ENCODE results near the gene SRP9.
"Not testable (repeated sequence)": the region's sequence is repeated elsewhere in the genome, so short reads cannot be mapped to it uniquely, and the experiment has no call there.

The SRP9 gene

DNA sequence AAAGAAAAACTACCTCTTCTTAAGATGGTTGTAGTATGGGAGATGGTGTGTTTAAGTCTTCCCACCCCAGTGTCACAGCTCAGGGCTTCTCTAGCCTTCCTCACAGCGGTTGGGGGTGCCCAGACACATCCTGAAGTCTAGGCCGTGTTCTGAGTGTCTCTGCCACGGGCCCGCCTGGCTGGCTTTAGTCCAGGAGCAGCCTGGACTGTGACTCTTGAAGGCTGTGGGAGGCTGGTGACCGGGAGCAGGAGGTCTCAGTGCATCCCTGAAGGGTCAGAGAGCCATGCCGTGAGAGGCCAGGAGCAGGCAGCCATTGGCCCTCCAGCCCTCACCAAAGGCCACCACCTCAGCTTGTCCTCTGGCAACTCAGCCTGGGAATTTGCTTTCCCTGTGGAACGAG, 36.8 kb downstream of the SRP9 start:
- DNase-seq (ENCODE audit: low read depth in 2 of 2): no peak

DNA sequence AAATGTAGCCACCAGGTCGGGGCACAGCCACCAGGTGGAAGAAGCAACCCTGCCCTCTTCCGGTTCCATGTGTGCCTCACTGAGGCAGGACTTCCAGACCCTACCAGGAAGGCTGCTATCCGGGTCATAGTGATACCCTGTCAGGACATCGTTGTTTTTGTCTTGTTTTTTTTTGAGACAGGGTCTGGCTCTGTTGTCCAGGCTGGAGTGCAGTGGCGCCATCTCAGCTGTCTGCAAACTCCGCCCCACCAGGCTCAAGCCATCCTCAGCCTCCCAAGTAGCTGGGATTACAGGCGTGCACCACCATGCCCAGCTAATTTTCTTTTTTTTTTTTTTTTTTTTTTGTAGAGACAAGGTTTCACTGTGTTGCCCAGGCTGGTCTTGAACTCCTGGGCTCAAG, 37.5 kb downstream of the SRP9 start:
- not testable (repeated sequence) for DNase-seq (ENCODE audit: low read depth in 2 of 2)

DNA sequence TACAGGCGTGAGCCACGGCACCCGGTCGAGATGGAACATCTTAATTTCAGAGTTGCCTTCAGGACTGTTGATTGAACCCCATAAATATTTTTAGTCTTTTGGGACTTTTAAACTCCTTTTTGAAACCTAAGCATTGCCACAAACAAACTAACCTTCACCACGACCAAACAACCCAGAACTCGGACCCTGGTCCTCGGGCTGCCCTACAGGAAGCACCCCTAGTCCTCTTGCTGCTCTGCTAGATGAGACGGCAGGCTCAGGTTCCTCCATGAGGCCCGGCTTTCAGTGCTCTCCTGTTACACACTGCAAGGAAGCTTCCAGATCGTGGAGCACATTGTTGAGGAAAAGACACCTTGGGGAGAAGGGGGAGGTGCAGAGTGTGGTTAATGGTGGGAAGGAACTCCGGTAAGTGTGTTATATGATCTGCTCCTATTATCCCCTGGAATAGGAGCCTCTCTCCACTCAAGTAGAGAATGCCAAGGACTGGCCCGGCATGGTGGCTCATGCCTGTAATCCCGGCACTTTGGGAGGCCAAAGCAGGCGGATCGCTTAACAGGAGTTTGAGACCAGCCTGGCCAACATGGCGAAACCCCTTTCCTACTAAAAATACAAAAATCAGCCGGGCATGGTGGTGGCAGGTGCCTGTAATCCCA, 38.0 kb downstream of the SRP9 start:
- no peak for DNase-seq (ENCODE audit: low read depth in 2 of 2)

DNA sequence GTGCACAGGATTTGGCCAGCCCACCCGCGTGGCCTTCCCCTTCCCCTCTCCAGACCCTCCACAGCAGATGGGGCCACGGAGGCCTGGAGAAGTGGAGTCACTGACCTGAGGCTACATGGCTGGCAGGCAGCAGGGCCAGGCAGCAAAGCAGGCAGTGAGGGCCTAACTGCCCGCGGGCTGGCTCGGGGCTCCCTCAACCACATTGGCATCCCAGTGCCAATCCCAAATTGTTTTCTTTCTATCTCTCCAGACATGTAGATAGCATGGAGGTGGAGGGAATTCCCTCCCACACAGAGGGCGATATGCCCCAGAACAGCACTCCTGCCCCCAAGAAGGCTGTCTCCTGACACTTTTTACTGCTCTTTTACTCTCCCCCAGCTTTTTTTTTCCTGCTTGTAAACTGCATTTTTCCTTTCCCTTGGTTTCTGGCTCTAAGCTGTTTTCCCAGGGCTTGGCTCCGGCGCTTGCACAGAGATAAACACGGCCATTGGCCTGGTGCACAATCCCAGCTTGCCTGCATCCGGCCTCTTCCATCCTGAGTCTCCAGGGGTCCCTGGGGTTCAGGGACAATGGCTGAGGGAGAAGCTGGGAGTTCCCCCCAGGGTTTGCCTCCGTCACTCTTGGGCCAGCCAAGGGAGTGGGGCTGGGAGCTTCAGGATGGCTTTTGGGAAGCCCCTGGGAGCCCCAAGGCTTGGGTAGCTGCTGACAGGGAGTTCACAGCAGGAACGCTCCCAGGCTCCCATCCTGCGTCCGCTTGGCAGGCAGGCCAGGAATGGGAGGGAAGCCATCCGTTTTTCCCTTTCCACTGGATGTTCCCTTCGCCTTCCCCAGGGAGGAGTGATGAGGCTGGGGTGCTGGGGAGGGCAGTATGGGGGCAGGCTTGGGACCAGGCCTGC, 39.3 kb downstream of the SRP9 start:
- no peak for DNase-seq (ENCODE audit: low read depth in 2 of 2)

DNA sequence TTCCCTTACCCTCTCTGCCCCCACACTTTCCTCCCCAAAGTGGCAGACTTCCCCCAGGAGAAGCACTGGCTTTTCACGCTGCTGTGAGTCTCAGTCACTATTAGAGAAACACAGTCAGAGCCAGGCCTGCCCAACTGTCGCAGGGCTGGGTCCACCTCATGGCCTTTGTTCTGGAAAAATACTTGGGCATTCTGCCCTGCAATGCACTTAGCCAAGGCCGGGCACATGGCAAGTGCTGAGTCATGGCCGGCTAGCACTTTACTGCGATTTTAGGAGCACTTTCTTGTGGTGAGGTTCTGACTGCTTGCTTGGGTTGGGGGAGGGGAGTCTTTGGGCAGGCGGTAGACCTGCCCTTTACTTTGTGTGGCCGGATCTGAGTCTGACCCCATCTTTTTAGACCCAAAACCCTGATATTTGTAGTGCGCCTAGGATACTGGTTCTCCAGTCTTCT, 40.0 kb downstream of the SRP9 start:
- DNase-seq (ENCODE audit: low read depth in 2 of 2): no peak

DNA sequence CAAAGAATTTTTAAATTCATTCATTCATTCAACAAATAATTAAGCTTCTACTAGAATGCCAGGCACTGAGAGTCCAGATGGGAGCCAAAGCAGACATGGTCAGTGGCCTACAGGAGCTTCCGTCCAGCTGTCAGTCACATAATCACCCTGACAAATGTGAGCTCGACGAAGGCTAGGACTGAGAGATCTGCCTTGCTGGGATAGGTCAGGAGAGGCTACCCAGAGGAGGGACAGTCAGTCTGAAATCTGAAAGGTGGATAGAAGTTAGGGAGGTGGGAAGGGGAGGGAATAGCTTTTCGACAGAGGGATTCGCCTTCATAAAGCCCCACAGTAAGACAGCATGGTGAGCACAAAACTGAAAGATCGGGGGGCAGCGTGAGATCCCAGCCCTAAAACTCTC, 40.6 kb downstream of the SRP9 start:
- DNase-seq (ENCODE audit: low read depth in 2 of 2): no peak

DNA sequence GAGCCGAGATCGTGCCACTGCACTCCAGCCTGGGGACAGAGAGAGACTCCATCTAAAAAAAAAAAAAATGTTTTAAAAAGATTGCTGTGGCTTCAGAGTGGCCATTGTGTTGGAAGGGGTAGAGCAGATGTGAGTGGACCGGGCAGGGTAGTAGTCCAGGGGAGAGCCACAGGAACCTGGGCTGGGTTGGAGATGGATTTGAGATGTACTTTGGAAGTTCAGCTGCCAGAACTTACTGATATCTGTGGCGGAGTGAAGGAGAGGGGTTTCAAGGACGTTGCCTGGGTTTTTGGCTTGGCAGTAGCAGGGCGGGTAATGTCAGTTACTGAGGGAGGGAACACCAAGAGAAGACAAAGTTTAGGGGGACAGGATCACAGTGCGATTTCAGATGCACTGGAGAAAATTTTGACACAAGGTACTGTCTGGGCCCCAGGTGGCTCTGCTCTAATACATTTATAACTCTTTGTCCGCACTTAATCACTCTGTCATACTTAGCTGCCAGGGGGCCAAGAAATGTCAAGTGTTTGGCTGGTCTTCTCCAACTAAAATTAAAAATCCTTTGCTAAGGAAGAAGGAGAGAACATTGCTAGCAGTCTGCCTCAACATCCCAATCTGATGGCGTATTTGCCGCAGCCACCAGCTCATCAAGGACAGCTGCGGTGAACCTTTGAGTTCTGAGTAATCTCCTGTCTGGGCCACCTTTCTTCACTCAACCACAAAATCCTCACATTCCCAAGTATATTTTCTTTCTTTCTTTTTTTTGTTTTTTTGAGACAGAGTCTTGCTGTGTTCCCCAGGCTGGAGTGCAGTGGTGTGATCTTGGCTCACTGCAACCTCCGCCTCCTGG, 41.9 kb downstream of the SRP9 start:
- DNase-seq (ENCODE audit: low read depth in 2 of 2): no peak

DNA sequence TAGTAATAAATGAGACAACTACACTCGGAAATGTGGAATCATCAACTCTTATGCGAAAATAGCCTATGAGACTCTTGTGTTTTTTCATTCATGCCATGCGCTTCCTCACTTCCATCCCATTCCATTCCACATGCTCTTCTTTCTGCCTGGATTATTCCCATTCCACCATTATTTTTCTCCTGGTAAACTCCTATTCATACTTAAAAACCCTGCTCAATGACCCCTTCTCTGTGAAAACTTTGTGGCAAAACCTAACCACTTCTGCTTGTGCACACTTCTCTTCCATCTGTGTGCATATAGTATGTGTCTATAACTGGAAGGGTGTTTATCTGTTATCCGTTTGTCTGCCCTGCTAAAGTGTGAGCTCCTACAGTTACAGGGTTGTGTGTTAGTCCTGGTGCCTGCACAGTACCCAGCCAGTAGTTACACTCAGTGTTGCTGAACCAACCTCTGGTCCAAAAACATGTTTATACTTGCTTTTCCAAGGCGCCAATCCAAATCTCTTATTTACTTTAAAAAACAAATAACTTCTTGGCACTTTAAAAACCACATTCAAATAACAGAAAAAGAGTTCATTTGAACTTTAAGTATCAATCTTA, 43.0 kb downstream of the SRP9 start:
- no peak for DNase-seq (ENCODE audit: low read depth in 2 of 2)

DNA sequence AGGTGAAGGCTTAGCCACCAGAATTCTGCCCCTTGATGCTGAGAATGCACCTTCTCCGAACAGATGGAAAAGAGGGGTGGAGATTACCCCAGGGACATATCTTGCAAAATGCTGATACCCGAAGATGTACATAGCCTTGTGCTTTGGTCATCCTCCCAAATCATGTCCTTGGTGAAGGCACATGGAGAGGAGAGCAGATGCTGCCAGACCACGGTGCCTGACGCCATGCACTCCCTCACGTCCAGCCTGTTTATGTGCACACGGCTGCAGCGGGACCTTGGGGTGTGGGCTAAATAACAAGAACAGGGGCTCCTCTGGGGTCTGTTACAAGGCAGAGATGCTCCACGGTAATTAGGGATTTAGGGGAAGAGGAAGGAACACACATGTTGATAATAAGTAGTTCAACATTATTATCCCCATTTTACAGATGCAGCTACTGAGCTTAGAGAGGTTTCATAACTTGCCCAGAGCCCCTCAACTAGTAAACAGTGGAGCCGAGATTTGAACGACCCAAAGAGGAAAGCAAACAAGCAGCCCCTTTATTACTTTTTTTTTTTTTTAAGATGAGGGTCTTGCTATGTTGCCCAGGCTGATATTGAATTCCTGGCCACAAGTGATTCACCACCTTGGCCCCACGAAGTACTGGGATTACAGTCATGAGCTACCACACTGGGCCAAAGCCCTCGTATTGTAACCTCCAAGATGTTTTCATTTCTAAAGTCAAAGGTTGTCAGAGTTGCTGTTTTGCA, 45.2 kb downstream of the SRP9 start:
- no peak for DNase-seq (ENCODE audit: low read depth in 2 of 2)

DNA sequence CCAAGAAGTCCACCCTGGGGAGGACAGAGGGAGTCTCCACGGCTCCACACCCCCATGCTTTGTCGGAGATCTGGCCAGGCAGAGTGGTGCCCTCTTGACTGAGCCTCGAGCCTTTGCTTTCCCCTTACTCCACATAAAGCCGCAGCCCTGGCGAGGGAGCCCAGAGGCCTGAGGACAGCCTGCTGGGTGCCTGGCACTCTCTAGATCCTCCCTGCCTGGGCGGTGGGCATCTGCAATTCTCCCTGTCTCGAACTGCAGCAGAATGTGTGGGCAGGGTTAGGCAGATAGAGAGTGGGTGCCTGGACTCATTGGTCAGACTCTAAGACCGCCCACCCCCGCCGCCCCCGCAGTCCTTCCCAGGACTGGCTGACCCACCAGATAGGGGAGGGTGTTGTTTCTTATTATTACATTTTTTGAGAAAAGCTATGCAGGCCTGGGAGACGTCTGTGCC, 46.2 kb downstream of the SRP9 start:
- no peak for DNase-seq (ENCODE audit: low read depth in 2 of 2)

DNA sequence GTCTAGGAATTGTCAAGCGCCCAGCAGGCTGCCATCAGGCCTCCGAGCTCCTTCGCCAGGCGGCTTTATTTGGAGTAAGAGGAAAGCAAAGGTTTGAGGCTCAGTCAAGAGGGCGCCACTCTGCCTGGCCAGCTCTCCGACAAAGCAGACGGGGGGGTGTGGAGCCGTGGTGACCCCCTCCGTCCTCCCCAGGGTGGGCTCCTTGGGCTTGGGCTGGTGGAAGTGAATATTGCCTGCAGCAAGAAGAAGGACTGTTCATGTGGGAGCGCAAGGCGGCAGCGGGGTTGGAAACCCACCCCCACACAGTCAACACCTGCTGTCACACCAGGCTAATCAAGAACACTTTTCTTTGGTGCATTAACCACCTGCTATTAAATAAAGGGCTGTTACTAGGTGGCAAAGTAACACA, 46.9 kb downstream of the SRP9 start:
- no peak for DNase-seq (ENCODE audit: low read depth in 2 of 2)

DNA sequence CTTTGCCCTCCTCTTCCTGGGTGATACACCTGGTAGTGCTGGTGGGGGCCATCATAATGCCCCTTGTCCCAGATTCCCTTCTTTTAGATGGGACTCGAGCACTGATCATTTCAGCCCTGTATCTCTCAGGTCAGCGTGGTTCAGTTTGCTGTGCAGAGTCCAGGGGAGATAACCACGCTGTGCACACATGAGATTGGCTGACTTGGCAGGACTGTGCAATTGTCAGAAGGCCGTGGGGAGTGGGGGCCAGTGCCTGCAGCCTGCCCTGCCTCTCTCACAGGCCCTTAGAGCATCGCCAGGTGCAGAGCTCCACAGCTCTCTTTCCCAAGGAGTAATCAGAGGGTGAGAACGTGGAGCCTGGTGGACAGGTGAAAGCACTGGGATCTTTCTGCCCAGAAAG, 47.5 kb downstream of the SRP9 start:
- no peak for DNase-seq (ENCODE audit: low read depth in 2 of 2)

DNA sequence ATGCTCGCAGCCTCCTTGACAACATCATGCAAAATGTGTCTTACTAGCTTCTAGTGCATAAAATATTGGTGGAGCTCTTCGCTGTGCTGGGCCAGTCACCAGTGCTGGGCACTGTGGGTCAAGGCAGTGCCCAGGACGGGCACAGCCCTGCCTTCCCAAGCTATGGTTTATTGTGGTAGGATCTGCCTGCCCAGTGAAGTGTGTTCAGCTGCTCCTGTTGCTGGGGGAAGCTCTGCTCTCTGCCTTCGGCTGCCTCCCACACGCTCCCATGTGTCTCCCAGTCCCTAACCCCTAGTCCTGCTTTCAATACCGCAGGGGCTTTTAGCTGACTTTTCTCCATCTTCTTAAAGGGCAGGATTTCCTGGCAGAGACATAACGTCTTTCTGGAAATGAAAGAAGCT, 48.0 kb downstream of the SRP9 start:
- DNase-seq (ENCODE audit: low read depth in 2 of 2): no peak

DNA sequence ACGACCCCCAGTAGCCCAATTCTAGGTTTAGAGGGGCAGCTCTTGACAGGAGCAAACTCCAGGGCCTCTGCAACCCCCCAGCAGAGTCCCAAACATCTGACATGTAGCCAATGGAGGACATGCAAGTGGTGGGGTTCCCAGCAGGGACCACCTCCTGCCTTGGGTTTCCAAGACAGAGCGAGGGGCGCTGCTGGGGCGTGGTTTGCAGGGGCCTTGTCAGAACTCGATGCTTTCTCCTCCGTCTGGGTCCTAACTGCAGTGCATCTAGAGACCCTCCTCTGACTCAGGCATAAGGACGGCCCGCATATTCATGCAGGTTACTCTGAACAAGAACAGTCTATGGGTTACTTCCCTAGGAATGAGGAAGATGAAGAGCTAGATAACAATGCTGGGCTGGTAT, 49.5 kb downstream of the SRP9 start:
- no peak for DNase-seq (ENCODE audit: low read depth in 2 of 2)

DNA sequence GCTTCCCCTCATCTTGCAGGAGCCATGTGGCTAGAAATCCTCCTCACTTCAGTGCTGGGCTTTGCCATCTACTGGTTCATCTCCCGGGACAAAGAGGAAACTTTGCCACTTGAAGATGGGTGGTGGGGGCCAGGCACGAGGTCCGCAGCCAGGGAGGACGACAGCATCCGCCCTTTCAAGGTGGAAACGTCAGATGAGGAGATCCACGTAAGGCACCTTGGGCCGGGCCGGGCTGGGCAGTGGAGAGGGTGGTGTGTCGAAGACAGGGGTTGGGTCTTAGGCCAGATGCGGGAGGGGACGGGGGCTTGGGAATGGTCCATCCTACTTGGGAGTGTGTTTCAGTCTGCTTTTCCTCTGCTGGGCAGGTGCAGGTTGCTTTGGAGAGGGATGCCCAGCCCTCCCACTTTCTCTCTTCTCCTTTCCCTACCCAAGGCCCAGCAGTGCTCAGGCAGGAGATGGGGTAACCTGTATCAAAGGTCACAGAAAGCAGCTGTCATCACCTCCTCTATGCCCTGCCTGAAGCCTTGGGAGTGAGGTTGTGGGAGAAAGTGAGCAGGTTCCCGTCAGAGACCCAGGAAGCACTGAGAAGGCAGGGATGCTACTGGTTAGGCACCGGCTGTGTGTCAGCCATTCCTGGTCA, 51.2 kb downstream of the SRP9 start:
- no peak for DNase-seq (ENCODE audit: low read depth in 2 of 2)

DNA sequence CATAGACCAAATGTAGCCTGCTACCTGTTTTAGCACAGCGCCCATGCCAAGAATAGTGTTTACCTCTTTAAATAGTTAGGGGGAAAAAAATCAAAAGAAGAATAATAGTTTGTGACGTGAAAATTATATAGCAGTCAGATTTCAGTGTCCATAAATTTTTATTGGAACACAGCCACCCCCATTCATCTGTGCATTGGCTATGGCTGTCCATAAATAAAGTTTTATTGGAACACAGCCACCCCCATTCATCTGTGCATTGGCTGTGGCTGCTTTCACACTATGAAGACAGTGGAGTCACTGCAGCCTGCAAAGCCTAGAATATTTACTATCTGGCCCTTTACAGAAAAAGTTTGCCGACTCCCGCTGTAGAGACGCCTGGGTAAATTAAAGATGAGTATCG, 53.2 kb downstream of the SRP9 start:
- no peak for DNase-seq (ENCODE audit: low read depth in 2 of 2)

DNA sequence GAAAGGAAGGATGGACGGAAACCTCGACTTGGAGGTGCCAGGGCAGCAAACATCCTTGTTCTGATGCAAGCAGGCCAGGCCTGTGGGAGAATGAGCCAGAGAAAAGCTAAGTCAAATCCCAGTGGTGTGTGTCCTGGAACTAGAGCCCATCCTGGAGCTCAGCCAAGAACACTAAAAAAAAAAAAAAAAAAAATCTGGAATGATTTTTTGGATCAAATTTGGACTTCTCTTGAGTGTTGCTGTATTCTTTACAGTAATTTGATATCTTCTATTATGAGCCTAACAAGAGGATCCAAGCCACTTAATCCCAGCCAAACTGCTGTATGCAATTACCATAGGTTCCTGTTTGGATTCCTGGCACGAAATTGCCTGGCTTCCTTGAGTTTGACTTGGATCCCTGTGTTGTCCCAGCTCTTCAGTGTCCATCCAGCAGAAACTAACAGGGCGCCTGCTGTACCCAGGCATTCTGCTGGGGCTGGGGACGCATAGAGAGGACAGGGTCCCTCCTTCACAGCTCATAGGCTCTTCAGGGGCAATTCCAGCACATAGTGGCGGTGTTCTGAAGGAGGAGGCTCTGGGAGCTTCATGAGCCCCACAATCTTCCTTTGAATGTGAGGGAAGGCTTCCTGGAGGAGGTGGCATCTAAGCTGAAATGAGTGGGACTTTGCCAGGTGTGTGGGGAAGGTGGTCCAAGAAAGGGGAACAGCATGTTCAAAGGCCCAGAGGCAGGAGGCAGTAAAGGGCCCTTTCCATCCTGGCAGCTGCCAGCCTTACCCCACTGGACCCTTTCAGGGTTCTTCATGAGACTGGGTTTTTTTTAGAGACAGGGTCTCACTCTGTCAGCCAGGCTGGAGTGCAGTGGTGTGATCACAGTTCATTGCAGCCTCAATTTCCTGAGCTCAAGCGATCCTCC, 57.0 kb downstream of the SRP9 start:
- DNase-seq (ENCODE audit: low read depth in 2 of 2): no peak

DNA sequence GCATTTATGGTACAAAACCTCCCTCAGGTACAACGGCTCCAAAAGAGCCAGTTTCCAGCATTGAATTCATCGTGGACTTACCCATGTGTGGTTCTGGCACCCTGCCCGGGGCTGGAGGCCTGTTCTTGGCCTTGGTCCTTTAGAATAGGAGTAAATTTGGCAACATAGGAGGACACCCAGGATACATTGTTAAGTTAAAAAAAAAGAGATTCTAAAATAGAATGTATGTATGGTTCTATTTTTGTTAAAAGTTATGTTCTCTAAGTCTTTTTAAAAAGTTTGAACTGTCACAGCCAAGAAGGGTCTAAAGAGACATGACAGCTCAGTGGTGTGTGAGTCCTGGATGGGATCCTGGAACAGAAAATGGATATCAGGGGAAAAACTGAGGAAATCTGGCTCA, 58.2 kb downstream of the SRP9 start:
- DNase-seq (ENCODE audit: low read depth in 2 of 2): no peak

DNA sequence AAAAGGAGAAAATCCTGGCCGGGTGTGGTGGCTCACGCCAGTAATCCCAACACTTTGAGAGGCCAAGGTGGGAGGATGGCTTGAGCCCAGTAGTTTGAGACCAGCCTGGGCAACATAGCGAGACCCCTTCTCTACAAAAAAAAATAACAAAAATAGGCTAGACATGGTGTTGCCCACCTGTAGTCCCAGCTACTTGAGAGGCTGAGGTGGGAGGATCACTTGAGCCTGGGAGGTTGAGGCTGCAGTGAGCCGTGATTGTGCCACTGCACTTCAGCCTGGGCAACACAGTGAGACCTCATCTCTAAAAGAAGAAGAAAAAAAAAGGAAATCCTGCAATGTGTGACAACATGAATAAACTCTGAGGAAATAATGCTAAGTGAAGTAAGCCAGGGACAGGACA, 58.7 kb downstream of the SRP9 start:
- DNase-seq (ENCODE audit: low read depth in 2 of 2): not testable (repeated sequence)

DNA sequence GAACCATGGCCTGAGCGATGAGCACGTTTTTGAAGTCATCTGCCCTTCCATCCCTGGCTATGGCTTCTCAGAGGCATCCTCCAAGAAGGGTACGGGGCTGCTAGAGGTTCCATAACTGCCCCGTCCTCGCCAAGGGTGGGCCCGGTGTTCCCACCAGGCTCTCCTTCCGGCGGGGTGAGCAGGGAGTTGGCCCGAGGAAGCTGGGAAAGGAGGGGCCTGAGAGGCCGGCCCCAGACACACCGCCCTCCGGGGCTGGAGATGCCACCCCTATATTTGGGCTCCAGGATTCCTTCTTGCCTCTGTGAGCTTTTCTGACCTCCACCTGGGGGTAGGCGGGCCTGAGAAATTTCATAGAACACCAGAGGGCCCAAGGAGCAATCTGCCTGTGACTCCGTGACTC, 61.2 kb downstream of the SRP9 start:
- no peak for DNase-seq (ENCODE audit: low read depth in 2 of 2)

All from stimulated activated CD8-positive, alpha-beta memory T cell treated with anti-CD3 and anti-CD28 coated beads, Interleukin-7, amount 100 ng/mL, for 1 hour (primary cell).